AG09309 (cell line): ENCODE measurements around the gene ZNF664.
"Not testable (repeated sequence)": the region's sequence is repeated elsewhere in the genome, so short reads cannot be mapped to it uniquely, and the experiment has no call there.

ENCODE experiments used
- DNase-seq: peaks from one replicate; pipeline ENCODE4 v3.0.0-alpha.2; 2010; ENCODE audit warnings: low read depth
- H3K4me3 ChIP-seq: 2 replicates; pipeline ENCODE4 v1.5.1; 2011; ENCODE audit warnings: mild to moderate bottlenecking, low read depth, low read length, moderate library complexity; ENCODE audit not compliant: control insufficient read depth
- CTCF ChIP-seq: IDR thresholded peaks from 2 replicates; pipeline ENCODE4 v1.5.1; 2011; ENCODE audit warnings: mild to moderate bottlenecking, low read depth, low read length, inconsistent platforms; ENCODE audit not compliant: insufficient read depth, control insufficient read depth; ENCODE audit errors: missing control alignments

Gene ZNF664

GRCh38 chr12:123946152-123946515 lies 26.9 kb upstream of the ZNF664 start:
- TF ChIP-seq CTCF, result no peak
- no peak for DNase-seq

GRCh38 chr12:123946516-123947505 lies 26.2 kb upstream of the ZNF664 start:
- H3K4me3 ChIP-seq, DNase-seq: not testable (repeated sequence)

More at GRCh38 chr12:123946152-123946515, 26.9 kb upstream of the ZNF664 start:
- no peak overlapping the region for H3K4me3 ChIP-seq

GRCh38 chr12:123947531-123947930 lies 25.5 kb upstream of the ZNF664 start:
- H3K4me3 ChIP-seq, DNase-seq: not testable (repeated sequence)

GRCh38 chr12:123948401-123948795 lies 24.6 kb upstream of the ZNF664 start:
- DNase-seq, result no peak
- H3K4me3 ChIP-seq, result no peak overlapping the region
- no peak for TF ChIP-seq CTCF

GRCh38 chr12:123948796-123949769 lies 23.9 kb upstream of the ZNF664 start:
- TF ChIP-seq CTCF, result no peak

GRCh38 chr12:123949770-123950165 lies 23.2 kb upstream of the ZNF664 start:
- DNase-seq, result no peak
- no peak for TF ChIP-seq CTCF
- no peak overlapping the region for H3K4me3 ChIP-seq

More at GRCh38 chr12:123948796-123949769, 23.9 kb upstream of the ZNF664 start:
- DNase-seq, result no peak
- no peak overlapping the region for H3K4me3 ChIP-seq

GRCh38 chr12:123950476-123951349 lies 22.3 kb upstream of the ZNF664 start:
- no peak for DNase-seq
- no peak overlapping the region for H3K4me3 ChIP-seq
- no peak for TF ChIP-seq CTCF
